Breast epithelium (tissue), 4 donors: ENCODE data around the gene ENTPD1. TPM values are rescaled to one million over a fixed set of nuclear protein-coding genes. Genes with fewer than 3 reads are reported as not detected.
"Not testable (repeated sequence)": the region's sequence is repeated elsewhere in the genome, so short reads cannot be mapped to it uniquely, and the experiment has no call there.

Experiments
- DNase-seq, 2 donors: peaks; one replicate each; pipeline ENCODE4 v3.0.0-alpha.2; 2019; ENCODE audit warnings: low spot score in 2 of 2
- H3K27ac ChIP-seq, 2 donors: fragments of 200-600 bp; sonication (generic) in 1 of 2; one replicate each; pipeline ENCODE4 v1.5.1; 2016 to 2019; ENCODE audit warnings: mild to moderate bottlenecking in 1 of 2
- H3K27me3 ChIP-seq, 2 donors: fragments of 200-600 bp; sonication (generic) in 1 of 2; one replicate each; pipeline versions ENCODE4 v1.5.1 to v1.6.0; 2017 to 2019; ENCODE audit warnings: control low read depth in 1 of 2, mild to moderate bottlenecking in 1 of 2
- H3K36me3 ChIP-seq: fragments of 200-600 bp; one replicate; pipeline ENCODE4 v1.5.1; 2019
- H3K4me1 ChIP-seq, 2 donors: fragments of 200-600 bp; sonication (generic); one replicate each; pipeline ENCODE4 v1.5.1; 2016 to 2019; ENCODE audit warnings: control low read depth in 1 of 2
- H3K4me3 ChIP-seq, 3 donors: fragments of 200-600 bp; sonication (generic); 1 replicate in 2 of 3; 2 replicates in 1 of 3; pipeline ENCODE4 v1.5.1; 2016 to 2019; ENCODE audit warnings: mild to moderate bottlenecking in 3 of 3, moderate library complexity in 2 of 3
- H3K9me3 ChIP-seq, 2 donors: fragments of 200-600 bp; sonication (generic) in 1 of 2; one replicate each; pipeline ENCODE4 v1.5.1; 2016 to 2019; ENCODE audit warnings: control low read depth in 1 of 2
- CTCF ChIP-seq, 3 donors: fragments of 450-650 bp; IDR thresholded peaks; one replicate each; pipeline ENCODE4 v1.5.1; 2016 to 2017; ENCODE audit warnings: antibody characterized with exemption in 3 of 3, mild to moderate bottlenecking in 3 of 3, moderate library complexity in 3 of 3
- POLR2A ChIP-seq: fragments of 450-650 bp; IDR thresholded peaks from one replicate; pipeline ENCODE4 v1.6.1; 2016; ENCODE audit warnings: antibody characterized with exemption, mild to moderate bottlenecking, moderate library complexity
- POLR2AphosphoS5 ChIP-seq, 3 donors: sonication (generic); formaldehyde crosslinking; IDR thresholded peaks; one replicate each; pipeline ENCODE4 v1.6.1; 2017; ENCODE audit warnings: antibody characterized with exemption in 3 of 3
- intact Hi-C: fragments of 100-400 bp; cut with DNase I; formaldehyde crosslinking; loops from one replicate; pipeline ENCODE4 v1.15.1; 2023; ENCODE audit warnings: low total_unique reads
- total RNA-seq, 3 donors: library from RNA; depleted of rRNA; stranded (reverse); fragments of >200 nt; gene quantifications; one replicate each; pipeline ENCODE4 v1.1.0, GENCODE V29; 2016

Gene ENTPD1
- total RNA-seq, 3 donors from 2014 or later, result 17.4 to 26.9 (median 18.4) TPM

- DNase-seq, result no peak
- no peaks in the 10 kb centered on the region for H3K9me3 ChIP-seq
- TF ChIP-seq POLR2AphosphoS5 (IDR thresholded peaks at IDR 0.05) (no peak), POLR2A (no peak), CTCF (IDR thresholded peaks at IDR 0.05) (no peak)
- H3K4me1 ChIP-seq, result no peaks in the 10 kb centered on the region
- intact Hi-C loops, result no loop called here
- H3K27me3 ChIP-seq, result no peaks in the 10 kb centered on the region
- no peak overlapping the region for H3K4me3 ChIP-seq
- H3K27ac ChIP-seq, result peak overlapping the region in 1 of 2 donors; percentile 23
- no peaks in the 10 kb centered on the region for H3K36me3 ChIP-seq
Observed at GRCh38 chr10:95798096-95798855, 42.3 kb downstream of the ENTPD1 start.

- not testable (repeated sequence) for DNase-seq, H3K27ac ChIP-seq, H3K4me3 ChIP-seq, H3K36me3 ChIP-seq, H3K27me3 ChIP-seq, H3K4me1 ChIP-seq, H3K9me3 ChIP-seq
- intact Hi-C loops, result loop anchor here (5.0 kb wide), 1 partner anchor 427 kb away; no protein-coding TSS in a partner anchor
Observed at GRCh38 chr10:95800286-95800685, 44.3 kb downstream of the ENTPD1 start.

- H3K4me3 ChIP-seq, DNase-seq, H3K27ac ChIP-seq, intact Hi-C loops, H3K27me3 ChIP-seq, H3K36me3 ChIP-seq, H3K4me1 ChIP-seq, H3K9me3 ChIP-seq: not testable (repeated sequence)
Observed at GRCh38 chr10:95806687-95807380, 50.9 kb downstream of the ENTPD1 start.

GRCh38 chr10:95808705-95809308 is 52.8 kb downstream of the ENTPD1 start:
- H3K4me3 ChIP-seq, H3K27me3 ChIP-seq, H3K36me3 ChIP-seq, H3K4me1 ChIP-seq, H3K9me3 ChIP-seq, DNase-seq, intact Hi-C loops, H3K27ac ChIP-seq: not testable (repeated sequence)

- TF ChIP-seq POLR2A (no peak), CTCF (IDR thresholded peaks at IDR 0.05) (no peak), POLR2AphosphoS5 (IDR thresholded peaks at IDR 0.05) (no peak)
- H3K4me3 ChIP-seq, result no peak overlapping the region
- no peaks in the 10 kb centered on the region for H3K9me3 ChIP-seq
- intact Hi-C loops, result no loop called here
- H3K27ac ChIP-seq, result no peak overlapping the region
- H3K27me3 ChIP-seq, result no peaks in the 10 kb centered on the region
- DNase-seq, result no peak
- no peaks in the 10 kb centered on the region for H3K36me3 ChIP-seq
- peaks cover 0 to 2% of the 10 kb centered on the region in 2 donors for H3K4me1 ChIP-seq
Observed at GRCh38 chr10:95809370-95810197, 53.6 kb downstream of the ENTPD1 start.

GRCh38 chr10:95810198-95810976 is 54.4 kb downstream of the ENTPD1 start:
- Histone ChIP-seq H3K27ac (no peak overlapping the region), H3K27me3 (no peaks in the 10 kb centered on the region), H3K4me3 (no peak overlapping the region), H3K4me1 (peaks cover 0 to 2% of the 10 kb centered on the region in 2 donors), H3K36me3 (no peaks in the 10 kb centered on the region), H3K9me3 (no peaks in the 10 kb centered on the region)
- intact Hi-C loops, result no loop called here
- no peak for DNase-seq
- TF ChIP-seq POLR2AphosphoS5 (IDR thresholded peaks at IDR 0.05), result no peak
- no peak for TF ChIP-seq CTCF (IDR thresholded peaks at IDR 0.05)
- TF ChIP-seq POLR2A, result no peak
